Measurements from ENCODE around the gene MBP.

MBP gene

GRCh38 chr18:77133051-77133834 lies 660 bp upstream of the MBP start:
- H3K27ac ChIP-seq (replicated peaks), result peak overlapping the region; percentile 57
- TF ChIP-seq POLR2AphosphoS5 (IDR thresholded peaks at IDR 0.05; ENCODE audit: low read depth) (no peak; the same call in 1 of the 2 replicates), SPI1 (IDR thresholded peaks at IDR 0.05; ENCODE audit: borderline replicate concordance, low read depth) (no peak), GABPA (IDR thresholded peaks at IDR 0.05; ENCODE audit: low read depth) (no peak), REST (IDR thresholded peaks at IDR 0.05; ENCODE audit: insufficient replicate concordance, low read depth) (no peak)
- peak overlapping the region; percentile 72 for H3K4me3 ChIP-seq (replicated peaks; ENCODE audit: insufficient read depth, low read length)
- DNase-seq (ENCODE audit: low read depth in 1 of 2, low spot score in 1 of 2), result peak; percentile 32
- H3K27me3 ChIP-seq (ENCODE audit: insufficient read depth, poor library complexity, severe bottlenecking), result no peaks in the 10 kb centered on the region

- H3K27ac ChIP-seq (replicated peaks), result peak overlapping the region; percentile 97
- peak in 1 of 2 experiments; percentile 73 for DNase-seq (ENCODE audit: low read depth in 1 of 2, low spot score in 1 of 2)
- no peak for TF ChIP-seq GABPA (IDR thresholded peaks at IDR 0.05; ENCODE audit: low read depth)
- TF ChIP-seq SPI1 (IDR thresholded peaks at IDR 0.05; ENCODE audit: borderline replicate concordance, low read depth), result no peak; the same call in 1 of the 2 replicates
- TF ChIP-seq CTCF (IDR thresholded peaks at IDR 0.05; ENCODE audit: insufficient read depth, low read length), result no peak
- peak; percentile 8 for TF ChIP-seq REST (IDR thresholded peaks at IDR 0.05; ENCODE audit: insufficient replicate concordance, low read depth)
- peak; percentile 42; the same call in 1 of the 2 replicates for TF ChIP-seq POLR2AphosphoS5 (IDR thresholded peaks at IDR 0.05; ENCODE audit: low read depth)
- H3K4me3 ChIP-seq (replicated peaks; ENCODE audit: insufficient read depth, low read length), result peak overlapping the region; percentile 72
- no peaks in the 10 kb centered on the region for H3K27me3 ChIP-seq (ENCODE audit: insufficient read depth, poor library complexity, severe bottlenecking)
Observed at GRCh38 chr18:77131652-77132368, 773 bp downstream of the MBP start.

- H3K27ac ChIP-seq (replicated peaks), result peak overlapping the region; percentile 97
- H3K4me3 ChIP-seq (replicated peaks; ENCODE audit: insufficient read depth, low read length), result peak overlapping the region; percentile 72
- no peak for TF ChIP-seq GABPA (IDR thresholded peaks at IDR 0.05; ENCODE audit: low read depth)
- TF ChIP-seq REST (IDR thresholded peaks at IDR 0.05; ENCODE audit: insufficient replicate concordance, low read depth), result peak; percentile 56
- DNase-seq (ENCODE audit: low read depth in 1 of 2, low spot score in 1 of 2), result peak in 1 of 2 experiments; percentile 81
- H3K27me3 ChIP-seq (ENCODE audit: insufficient read depth, poor library complexity, severe bottlenecking), result no peaks in the 10 kb centered on the region
Observed at GRCh38 chr18:77131100-77131651, 1.4 kb downstream of the MBP start.

Data from HL-60 (cell line).